Glutamatergic neuron (in vitro differentiated cells): ENCODE data around the gene EIF3I. TPM values are rescaled to one million over a fixed set of nuclear protein-coding genes. Genes with fewer than 3 reads are reported as not detected.
"Not testable (repeated sequence)": the region's sequence is repeated elsewhere in the genome, so short reads cannot be mapped to it uniquely, and the experiment has no call there.

Source experiments
- DNase-seq: peaks from one replicate; pipeline ENCODE4 v3.0.0; 2022
- H3K27ac Mint-ChIP-seq: one replicate; pipeline ENCODE4 v1.8.0; 2020; ENCODE audit warnings: mild to moderate bottlenecking, mixed read lengths, inconsistent platforms; ENCODE audit not compliant: unreplicated experiment
- H3K27me3 Mint-ChIP-seq: one replicate; pipeline ENCODE4 v1.8.0; 2020; ENCODE audit warnings: mild to moderate bottlenecking, moderate library complexity, mixed read lengths, inconsistent platforms; ENCODE audit not compliant: unreplicated experiment
- H3K36me3 Mint-ChIP-seq: one replicate; pipeline ENCODE4 v1.8.0; 2020; ENCODE audit warnings: mild to moderate bottlenecking, mixed read lengths, inconsistent platforms; ENCODE audit not compliant: unreplicated experiment
- H3K4me1 Mint-ChIP-seq: one replicate; pipeline ENCODE4 v1.8.0; 2020; ENCODE audit warnings: mild to moderate bottlenecking, low read depth, mixed read lengths, inconsistent platforms; ENCODE audit not compliant: unreplicated experiment
- H3K4me3 Mint-ChIP-seq: one replicate; pipeline ENCODE4 v1.8.0; 2020; ENCODE audit warnings: mild to moderate bottlenecking, mixed read lengths, inconsistent platforms; ENCODE audit not compliant: unreplicated experiment
- H3K9me3 Mint-ChIP-seq: one replicate; pipeline ENCODE4 v1.8.0; 2020; ENCODE audit warnings: mild to moderate bottlenecking, moderate library complexity, mixed read lengths, inconsistent platforms; ENCODE audit not compliant: unreplicated experiment
- total RNA-seq: library from RNA; stranded (reverse); fragmentation: NEBNext Ultra II Directional; extraction: Animal tissue kit (Norgen Biotek cat#: 25700); gene quantifications from one replicate; pipeline ENCODE4 v1.2.1, GENCODE V29; 2021; ENCODE audit not compliant: unreplicated experiment
- TF ChIP-seq, protein P1 (sequence below): fragments of 200-600 bp; sonication (generic); IDR thresholded peaks from one replicate; pipeline ENCODE4 v1.5.0; 2021; ENCODE audit not compliant: partially characterized antibody, unreplicated experiment

EIF3I gene
- total RNA-seq, 1 donor from 2014 or later, result 103 TPM

GRCh38 chr1:32256473-32257226 is 34.4 kb downstream of the EIF3I start:
- Mint-ChIP-seq H3K9me3 (no peaks in the 10 kb centered on the region), H3K36me3 (no peaks in the 10 kb centered on the region), H3K27me3 (peaks cover 5% of the 10 kb centered on the region), H3K27ac (no peak overlapping the region), H3K4me1 (peaks cover 4% of the 10 kb centered on the region), H3K4me3 (no peak overlapping the region)
- TF ChIP-seq, protein P1, sequence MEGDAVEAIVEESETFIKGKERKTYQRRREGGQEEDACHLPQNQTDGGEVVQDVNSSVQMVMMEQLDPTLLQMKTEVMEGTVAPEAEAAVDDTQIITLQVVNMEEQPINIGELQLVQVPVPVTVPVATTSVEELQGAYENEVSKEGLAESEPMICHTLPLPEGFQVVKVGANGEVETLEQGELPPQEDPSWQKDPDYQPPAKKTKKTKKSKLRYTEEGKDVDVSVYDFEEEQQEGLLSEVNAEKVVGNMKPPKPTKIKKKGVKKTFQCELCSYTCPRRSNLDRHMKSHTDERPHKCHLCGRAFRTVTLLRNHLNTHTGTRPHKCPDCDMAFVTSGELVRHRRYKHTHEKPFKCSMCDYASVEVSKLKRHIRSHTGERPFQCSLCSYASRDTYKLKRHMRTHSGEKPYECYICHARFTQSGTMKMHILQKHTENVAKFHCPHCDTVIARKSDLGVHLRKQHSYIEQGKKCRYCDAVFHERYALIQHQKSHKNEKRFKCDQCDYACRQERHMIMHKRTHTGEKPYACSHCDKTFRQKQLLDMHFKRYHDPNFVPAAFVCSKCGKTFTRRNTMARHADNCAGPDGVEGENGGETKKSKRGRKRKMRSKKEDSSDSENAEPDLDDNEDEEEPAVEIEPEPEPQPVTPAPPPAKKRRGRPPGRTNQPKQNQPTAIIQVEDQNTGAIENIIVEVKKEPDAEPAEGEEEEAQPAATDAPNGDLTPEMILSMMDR, result no peak
- no peak for DNase-seq

DNA sequence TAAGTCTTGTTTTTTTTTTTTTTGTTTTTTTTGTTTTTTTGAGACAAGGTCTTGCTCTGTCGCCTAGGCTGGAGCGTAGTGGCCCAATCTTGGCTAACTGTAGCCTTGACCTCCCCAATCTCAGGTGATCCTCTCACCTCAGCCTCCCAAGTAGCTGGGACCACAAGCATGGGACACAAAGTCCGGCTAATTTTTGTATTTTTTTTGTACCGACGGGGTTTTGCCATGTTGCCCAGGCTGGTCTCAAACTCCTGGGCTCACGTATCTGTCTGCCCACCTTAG is 35.0 kb downstream of the EIF3I start:
- H3K27ac Mint-ChIP-seq, result no peak overlapping the region
- TF ChIP-seq, protein P1, result no peak
- H3K9me3 Mint-ChIP-seq, result no peaks in the 10 kb centered on the region
- no peaks in the 10 kb centered on the region for H3K4me1 Mint-ChIP-seq
- H3K4me3 Mint-ChIP-seq, result no peak overlapping the region
- DNase-seq, result no peak
- H3K36me3 Mint-ChIP-seq, result no peaks in the 10 kb centered on the region
- H3K27me3 Mint-ChIP-seq, result peaks cover 1% of the 10 kb centered on the region

GRCh38 chr1:32263236-32263593 is 41.0 kb downstream of the EIF3I start:
- not testable (repeated sequence) for H3K4me1 Mint-ChIP-seq, H3K27me3 Mint-ChIP-seq, DNase-seq, H3K36me3 Mint-ChIP-seq, H3K27ac Mint-ChIP-seq, H3K9me3 Mint-ChIP-seq, H3K4me3 Mint-ChIP-seq

DNA sequence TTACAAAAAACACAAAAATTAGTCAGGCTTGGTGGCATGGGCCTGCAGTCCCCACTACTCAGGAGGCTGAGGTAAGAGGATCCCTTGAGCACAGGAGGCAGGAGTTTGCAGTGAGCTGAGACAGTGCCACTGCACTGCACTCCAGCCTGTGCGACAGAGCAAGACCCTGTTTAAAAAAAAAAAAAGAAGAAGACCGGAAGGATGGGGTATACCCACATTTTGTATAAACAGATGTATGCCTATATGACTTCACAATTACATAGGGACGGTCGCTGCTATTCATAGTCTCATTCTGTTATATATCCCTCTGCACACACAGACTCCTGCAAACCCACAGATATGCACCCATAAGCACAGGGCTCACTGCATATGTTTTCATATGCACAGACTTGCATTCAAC is 41.5 kb downstream of the EIF3I start:
- Mint-ChIP-seq H3K27ac (no peak overlapping the region), H3K4me3 (no peak overlapping the region), H3K36me3 (no peaks in the 10 kb centered on the region), H3K9me3 (no peaks in the 10 kb centered on the region), H3K27me3 (peaks cover 1% of the 10 kb centered on the region), H3K4me1 (peaks cover 5% of the 10 kb centered on the region)
- DNase-seq, result no peak
- TF ChIP-seq, protein P1, result no peak

DNA sequence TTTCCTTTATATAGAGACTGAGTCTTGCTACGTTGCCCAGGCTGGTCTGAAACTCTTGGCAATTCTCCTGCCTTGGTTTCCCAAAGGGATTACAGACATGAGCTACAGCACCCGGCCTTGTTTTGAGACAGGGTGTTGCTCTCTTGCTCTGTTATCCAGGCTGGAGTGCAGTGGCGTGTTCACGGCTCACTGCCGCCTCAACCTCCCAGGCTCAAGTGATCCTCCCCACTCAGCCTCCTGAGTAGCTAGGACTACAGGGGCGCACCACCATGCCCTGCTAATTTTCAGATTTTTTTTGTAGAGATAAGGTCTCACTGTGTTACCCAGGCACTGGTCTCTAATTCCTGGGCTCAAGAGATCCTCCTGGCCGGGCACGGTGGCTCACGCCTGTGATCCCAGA is 43.6 kb downstream of the EIF3I start:
- DNase-seq, result no peak
- peaks cover 5% of the 10 kb centered on the region for H3K4me1 Mint-ChIP-seq
- no peaks in the 10 kb centered on the region for H3K9me3 Mint-ChIP-seq
- H3K4me3 Mint-ChIP-seq, result no peak overlapping the region
- no peaks in the 10 kb centered on the region for H3K27me3 Mint-ChIP-seq
- TF ChIP-seq, protein P1, result no peak
- H3K27ac Mint-ChIP-seq, result no peak overlapping the region
- no peaks in the 10 kb centered on the region for H3K36me3 Mint-ChIP-seq
